NOMO-1 (cell line): Measurements from ENCODE around the gene TRIO.
"Not testable (repeated sequence)": the region's sequence is repeated elsewhere in the genome, so short reads cannot be mapped to it uniquely, and the experiment has no call there.

Experiments used
- DNase-seq, 2 experiments: peaks; one replicate each; lab custom pipeline; 2025; ENCODE audit not compliant: unreplicated experiment in 2 of 2; lab: John Stamatoyannopoulos, UW

Gene TRIO

GRCh38 chr5:14420101-14420811 lies 277.1 kb downstream of the TRIO start:
- DNase-seq, result no peak

DNA sequence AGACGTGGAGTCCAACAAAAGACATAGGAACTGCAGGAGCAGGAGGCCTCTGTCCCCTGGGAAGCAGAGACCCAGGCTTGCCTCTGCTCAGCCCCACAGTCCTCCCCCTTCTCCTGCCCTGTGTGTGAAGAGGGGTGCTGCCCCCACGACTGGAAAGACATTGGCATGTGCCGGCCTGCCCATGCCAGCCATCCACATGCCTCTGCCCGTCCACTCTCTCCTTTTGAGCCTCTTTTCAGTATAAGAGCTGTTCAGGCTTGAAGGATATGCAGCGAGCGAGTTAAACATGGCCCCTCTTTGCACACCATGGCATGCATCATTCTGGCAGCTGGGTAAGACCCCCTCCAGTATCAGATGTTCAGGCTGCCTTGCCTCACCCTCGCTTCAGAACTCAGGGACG lies 278.7 kb downstream of the TRIO start:
- no peak for DNase-seq

GRCh38 chr5:14424011-14424685 lies 281.0 kb downstream of the TRIO start:
- no peak for DNase-seq

DNA sequence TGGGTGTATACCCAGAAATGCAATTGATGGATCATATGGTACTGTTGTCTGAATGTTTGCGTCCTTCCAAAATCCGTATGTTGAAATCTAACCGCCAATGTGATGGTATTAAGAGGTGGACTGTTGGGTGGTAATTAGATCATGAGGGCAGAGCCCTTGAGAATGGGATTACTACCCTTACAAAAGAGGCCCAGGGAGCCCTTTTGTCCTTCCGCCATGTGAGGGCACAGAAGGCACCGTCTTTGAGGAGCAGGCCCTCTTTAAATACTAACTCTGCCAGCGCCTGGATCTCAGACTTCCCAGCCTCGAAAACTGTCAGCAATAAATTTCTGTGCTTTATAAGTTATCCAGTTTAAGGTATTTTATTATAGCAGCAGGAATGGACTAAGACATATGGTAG lies 282.4 kb downstream of the TRIO start:
- DNase-seq, result no peak

GRCh38 chr5:14426521-14426920 lies 283.4 kb downstream of the TRIO start:
- no peak for DNase-seq

GRCh38 chr5:14428302-14429081 lies 285.4 kb downstream of the TRIO start:
- DNase-seq, result no peak

GRCh38 chr5:14429101-14430050 lies 286.2 kb downstream of the TRIO start:
- no peak for DNase-seq

DNA sequence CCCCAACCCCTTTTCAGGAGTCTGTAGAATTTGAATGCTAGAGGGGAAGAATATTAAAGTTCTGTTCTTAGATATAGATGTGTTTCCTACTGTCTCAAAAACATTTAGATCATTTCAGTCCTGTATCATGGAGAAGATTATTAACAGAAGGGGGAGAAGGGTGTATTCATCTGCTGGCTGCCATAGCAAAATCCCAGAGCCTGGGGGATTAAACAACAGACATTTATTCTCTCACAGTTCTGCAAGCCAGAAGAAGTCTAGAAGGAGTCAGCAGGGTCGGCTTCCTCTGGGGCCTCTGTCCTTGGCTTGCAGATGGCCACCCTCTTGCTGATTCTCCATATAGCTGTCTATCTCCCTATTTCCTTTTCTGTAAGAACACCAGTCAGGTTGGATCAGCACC lies 288.4 kb downstream of the TRIO start:
- no peak for DNase-seq

DNA sequence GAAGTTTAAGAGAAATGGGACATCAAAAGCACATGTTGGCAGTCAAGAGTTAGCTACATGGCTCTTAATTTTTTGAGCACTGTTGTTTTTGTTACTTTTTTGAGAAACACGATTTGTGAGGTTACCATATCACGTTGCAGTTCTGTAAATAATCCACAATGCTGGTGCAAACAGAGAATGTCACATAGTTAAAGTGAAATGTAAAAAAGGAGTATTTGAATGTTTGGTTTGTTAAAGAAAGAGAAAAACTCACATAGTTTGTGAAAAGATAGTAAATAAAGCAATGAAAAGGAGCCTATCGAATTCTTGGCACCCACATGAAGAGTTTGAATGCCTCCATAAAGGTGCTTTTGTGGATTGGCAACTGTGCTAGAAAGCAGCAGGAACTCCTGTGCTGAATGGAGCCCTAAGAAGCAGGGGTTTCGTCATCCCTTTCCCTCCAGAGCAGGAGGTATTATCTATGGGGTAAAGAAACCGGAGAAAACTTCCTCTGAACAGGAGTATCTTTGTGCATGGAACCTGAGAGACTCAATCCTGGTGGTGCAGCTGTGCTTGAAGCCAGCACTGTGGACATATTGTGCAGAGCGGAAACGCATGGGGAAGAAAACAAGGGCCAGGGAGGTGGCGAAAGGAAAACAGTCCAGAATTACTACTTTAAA lies 289.9 kb downstream of the TRIO start:
- no peak for DNase-seq

DNA sequence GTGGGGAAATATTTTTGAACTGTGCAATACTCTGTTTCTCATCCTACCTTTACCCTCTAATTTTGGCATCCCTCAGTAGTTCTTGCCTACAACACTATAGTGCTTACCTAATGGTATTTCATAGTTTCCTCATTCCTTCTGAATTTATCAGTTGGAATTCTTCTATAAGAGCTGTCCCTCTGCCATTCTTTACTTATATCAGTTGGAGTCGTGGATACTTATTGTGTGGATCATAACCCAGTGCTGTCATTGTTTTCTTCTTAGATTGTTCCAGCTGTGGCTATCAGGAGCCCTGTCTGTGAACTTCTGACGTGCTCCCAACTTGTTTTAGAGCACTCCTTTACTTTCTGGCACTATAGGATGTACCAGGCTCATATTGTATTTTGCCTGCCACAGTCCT lies 292.3 kb downstream of the TRIO start:
- DNase-seq, result no peak

- not testable (repeated sequence) for DNase-seq
Observed at GRCh38 chr5:14436122-14436521, 293.0 kb downstream of the TRIO start.

- no peak for DNase-seq
Observed at GRCh38 chr5:14436801-14437542, 293.8 kb downstream of the TRIO start.

DNA sequence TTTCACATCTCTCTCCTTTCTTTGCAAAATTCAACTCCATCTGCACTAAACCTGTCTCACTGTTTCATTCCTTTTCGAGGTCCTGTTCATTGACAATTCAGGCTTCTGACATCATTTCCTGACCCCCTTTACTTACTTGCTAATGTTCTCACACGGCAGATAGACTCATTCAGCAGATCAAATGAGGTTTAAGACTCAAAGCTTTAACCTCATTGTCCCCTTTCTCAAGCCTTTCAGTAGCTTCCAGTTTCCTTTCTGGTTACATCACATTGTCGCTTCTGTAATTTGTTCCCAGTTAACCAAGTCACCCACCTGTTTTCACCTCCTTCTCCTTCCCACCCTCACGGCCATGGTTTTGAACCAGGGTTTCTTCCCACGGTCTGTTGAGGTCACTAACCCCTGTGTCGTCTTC lies 295.1 kb downstream of the TRIO start:
- no peak for DNase-seq

- no peak for DNase-seq
Observed at GRCh38 chr5:14439087-14439871, 296.1 kb downstream of the TRIO start.

- DNase-seq, result no peak
Observed at GRCh38 chr5:14440223-14440581, 297.1 kb downstream of the TRIO start.

DNA sequence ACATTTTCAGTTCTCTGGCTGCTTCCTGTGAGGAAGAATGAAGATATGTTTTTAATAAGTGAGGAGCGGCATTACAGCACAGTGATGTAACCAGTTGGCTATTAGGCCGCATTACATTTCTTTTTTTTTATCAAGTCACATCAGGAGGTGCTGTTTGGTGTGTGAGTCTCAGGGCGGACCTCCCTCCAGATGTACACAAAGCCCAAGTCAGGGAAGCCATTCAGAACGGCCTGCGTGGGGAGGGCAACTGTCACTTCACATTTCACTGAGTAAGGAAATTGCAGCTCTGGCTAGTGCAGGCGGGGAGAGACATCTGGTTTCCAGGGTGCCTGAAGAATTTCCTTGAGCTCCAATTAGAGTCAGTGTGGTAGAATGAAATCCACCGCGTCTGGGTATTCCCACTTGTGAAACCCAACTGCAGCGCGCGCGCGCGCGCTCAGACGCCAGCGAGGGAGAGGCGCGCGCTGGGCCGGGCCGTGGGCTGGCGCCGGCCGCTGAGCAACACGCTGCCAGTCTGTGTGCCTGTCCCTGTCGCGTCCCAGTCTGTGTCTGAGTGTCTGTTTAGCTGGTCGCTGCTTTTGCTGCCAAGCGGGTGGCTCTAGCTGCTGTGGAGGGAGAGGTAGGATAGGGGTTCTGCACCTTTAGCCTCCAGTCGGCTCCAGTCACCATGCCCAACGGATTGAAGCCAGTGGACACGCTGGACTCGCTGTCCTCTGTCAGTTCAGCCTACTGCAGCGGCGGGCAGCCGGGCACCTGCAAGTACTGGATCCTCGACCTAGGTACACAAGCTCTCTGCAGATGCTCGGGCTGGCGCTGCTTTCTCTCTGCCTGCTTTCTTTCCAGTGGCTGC lies 297.7 kb downstream of the TRIO start:
- DNase-seq, result no peak

GRCh38 chr5:14441641-14442040 lies 298.5 kb downstream of the TRIO start:
- no peak for DNase-seq

GRCh38 chr5:14442536-14442935 lies 299.4 kb downstream of the TRIO start:
- no peak for DNase-seq
